NCI-H524 treated with DMSO at 0.1 percent for 48 hours (cell line): Measurements from ENCODE around the gene ENTPD8.
A peak's percentile ranks its signal among the peaks of the same experiment; 100 is the strongest.
"Not testable (repeated sequence)": the region's sequence is repeated elsewhere in the genome, so short reads cannot be mapped to it uniquely, and the experiment has no call there.

Source experiments
- DNase-seq: peaks from one replicate; lab custom pipeline; 2025; lab: John Stamatoyannopoulos, UW

The ENTPD8 gene

GRCh38 chr9:137394866-137395665, 46.1 kb downstream of the ENTPD8 start:
- DNase-seq: no peak

- DNase-seq: no peak
These were observed 47.7 kb downstream of the ENTPD8 start for GRCh38 chr9:137393176-137394150.

GRCh38 chr9:137392232-137393007, 48.7 kb downstream of the ENTPD8 start:
- DNase-seq: no peak

- no peak for DNase-seq
These were observed 49.8 kb downstream of the ENTPD8 start for GRCh38 chr9:137391411-137391754.

GRCh38 chr9:137390553-137391410, 50.4 kb downstream of the ENTPD8 start:
- DNase-seq: peak; percentile 71

DNA sequence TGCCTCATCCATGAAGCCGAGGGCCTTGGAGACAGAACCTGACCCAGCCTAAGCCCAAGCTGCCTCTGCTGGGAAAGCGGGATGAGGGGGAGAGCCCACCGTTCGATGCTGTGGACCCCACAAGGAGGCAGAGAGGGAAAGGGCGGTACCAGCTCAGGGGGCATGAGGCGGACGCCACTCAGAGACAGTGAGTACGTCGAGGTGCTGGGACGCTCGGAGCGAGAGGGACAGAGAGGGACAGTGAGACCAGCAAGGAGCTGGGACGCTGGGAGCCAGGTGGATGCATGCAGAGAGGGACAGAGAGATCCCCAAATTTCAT, 51.8 kb downstream of the ENTPD8 start:
- DNase-seq: no peak

GRCh38 chr9:137388589-137389427, 52.3 kb downstream of the ENTPD8 start:
- DNase-seq: no peak

DNA sequence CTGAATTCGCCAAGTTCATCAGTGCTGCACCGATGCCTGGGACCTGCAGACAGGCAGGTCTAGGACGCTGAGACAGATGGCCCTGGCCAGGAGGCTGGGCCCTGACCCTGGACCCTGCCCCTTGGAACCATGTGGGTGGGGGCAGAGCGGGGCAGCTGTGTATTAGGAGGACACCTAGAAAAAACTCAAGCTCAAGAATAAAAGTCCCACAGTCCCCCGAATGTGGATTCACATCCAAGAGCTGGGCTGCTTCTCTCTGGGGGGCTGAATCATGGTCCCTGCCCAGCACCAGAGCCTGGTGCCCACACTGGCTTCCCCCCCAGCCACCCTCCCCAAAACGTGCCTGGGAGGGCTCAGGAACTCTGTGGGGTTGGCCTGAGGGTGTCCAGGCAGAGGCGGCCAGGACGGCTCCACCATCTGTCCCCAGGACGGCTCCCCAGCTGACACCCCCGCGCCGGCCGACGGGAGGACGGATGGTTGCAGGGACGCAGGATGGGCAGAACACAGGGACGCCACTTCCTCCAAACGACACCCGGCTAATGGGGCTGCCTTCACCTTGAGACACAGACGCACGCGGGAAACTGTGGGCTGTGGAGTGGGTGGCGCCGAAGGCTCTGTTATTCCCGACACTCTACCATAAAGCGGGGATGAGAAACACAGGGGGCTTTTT, 53.1 kb downstream of the ENTPD8 start:
- no peak for DNase-seq

GRCh38 chr9:137387114-137387890, 53.9 kb downstream of the ENTPD8 start:
- no peak for DNase-seq

GRCh38 chr9:137386507-137387113, 54.5 kb downstream of the ENTPD8 start:
- not testable (repeated sequence) for DNase-seq

- DNase-seq: no peak
These were observed 56.0 kb downstream of the ENTPD8 start for GRCh38 chr9:137385061-137385655.
